ENCODE measurements around the gene UBALD2.

UBALD2 gene

DNA sequence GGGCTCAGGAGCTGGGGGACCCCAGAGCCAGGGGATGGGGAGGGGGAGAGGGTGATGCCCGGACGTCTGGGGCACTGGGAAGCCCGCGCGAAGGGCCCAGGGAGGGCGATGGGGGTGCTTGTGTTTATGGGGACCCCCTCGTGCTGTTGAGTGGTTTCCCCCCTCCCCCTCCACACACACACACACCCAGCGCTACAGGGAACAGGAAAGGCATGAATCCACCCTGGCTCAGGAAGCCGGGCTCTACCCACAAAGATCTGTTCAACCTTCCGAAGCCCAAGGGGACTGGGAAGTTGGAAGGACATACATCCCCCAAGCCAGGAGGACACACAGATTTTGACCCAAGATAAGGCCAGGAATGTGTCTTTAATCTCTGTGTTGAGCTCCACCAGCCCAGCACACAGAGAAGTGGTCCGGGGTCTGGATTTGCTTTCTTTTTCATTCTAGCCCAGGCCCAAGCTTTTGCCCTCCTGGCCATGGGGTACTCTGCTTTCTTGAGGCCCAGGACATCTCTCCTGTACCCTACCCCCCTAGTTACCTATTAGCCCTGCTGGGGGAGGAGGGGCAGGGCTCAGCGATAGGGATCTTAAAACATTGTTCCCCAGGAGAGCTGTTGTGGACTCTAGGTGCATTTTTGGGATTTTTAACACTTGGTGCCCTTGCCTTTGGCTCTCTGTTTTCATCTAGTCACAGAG lies 1.2 kb downstream of the UBALD2 start:
- peak; percentile 38 to 44 for DNase-seq

DNA sequence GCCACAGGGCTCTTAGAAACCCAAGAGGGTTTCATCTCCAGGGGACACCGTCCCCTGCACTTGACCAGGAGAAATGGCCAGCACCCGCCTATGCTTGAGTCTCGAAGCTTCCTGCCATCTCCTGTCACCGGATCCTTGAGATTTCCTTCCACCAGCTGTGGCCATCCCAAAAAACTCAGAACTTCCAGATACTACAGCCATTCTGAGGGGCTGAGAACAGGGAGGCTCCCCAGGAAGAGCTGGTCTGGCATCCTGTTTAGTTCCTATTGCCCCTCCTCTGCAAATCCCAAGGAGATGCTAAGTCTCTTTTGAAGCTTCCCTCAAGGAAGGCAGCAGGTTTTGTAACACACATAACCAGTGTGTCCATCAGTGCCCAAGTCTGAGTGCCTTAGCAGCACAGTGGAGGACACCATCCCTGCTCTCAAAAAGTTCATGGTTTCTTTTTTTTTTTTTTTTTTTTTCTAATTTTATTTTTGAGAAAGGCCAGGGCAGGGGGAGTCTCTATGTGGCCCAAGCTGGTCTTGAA lies 2.0 kb downstream of the UBALD2 start:
- no peak for DNase-seq

DNA sequence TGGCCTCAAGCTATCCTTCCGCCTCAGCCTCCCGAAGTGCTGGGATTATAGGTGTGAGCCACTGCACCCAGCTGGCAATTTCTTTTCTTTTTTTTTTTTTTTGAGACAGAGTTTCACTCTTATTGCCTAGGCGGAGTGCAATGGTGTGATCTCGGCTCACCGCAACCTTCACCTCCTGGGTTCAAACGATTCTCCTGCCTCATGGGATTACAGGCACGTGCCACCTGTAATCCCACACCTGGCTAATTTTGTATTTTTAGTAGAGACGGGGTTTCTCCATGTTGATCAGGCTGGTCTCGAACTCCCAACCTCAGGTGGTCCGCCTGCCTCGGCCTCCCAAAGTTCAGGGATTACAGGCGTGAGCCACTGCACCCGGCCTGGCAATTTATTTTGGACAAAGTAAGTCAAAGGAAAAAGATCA lies 2.4 kb downstream of the UBALD2 start:
- peak in 1 of 2 donors; percentile 41 for DNase-seq

DNA sequence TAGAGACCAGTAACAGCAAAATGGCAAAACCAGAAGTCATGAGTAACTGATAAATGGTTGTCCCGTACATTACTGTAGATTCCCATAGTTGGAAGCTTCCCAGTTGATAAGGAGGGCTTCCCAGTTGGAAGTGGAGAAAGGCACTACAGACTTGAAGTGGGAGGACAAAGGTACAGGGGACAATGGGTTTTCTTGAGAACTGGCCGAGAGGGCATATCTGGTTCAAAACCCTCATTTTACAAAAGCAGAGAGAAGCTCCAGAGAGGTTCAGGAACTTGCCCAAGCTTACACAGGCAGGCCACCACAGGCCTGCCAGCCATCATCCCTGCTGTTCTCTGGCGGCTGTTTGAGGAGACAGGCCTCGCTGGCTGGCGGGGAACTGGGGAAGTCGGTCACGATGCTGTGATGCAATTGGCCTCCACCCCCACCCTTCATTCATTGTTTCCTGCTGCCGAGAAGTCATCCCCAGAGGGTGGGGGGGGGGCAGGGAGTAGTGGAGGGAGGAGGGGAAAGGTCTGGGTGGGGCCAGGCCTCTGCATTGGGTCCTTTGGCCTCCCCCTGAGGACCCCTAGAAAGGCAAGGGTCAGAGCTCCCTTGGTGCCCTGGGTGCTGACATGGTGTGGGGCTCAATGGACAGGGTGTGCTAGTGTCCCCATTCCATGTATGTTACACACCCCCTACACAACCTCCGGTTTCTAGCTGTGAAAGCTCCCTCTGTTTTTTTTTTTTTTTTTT lies 3.0 kb downstream of the UBALD2 start:
- peak; percentile 78 to 83 for DNase-seq

GRCh38 chr17:76268991-76269981 lies 4.1 kb downstream of the UBALD2 start:
- no peak for DNase-seq

- DNase-seq = no peak
Measured at GRCh38 chr17:76270127-76270592, 5.0 kb downstream of the UBALD2 start.

DNA sequence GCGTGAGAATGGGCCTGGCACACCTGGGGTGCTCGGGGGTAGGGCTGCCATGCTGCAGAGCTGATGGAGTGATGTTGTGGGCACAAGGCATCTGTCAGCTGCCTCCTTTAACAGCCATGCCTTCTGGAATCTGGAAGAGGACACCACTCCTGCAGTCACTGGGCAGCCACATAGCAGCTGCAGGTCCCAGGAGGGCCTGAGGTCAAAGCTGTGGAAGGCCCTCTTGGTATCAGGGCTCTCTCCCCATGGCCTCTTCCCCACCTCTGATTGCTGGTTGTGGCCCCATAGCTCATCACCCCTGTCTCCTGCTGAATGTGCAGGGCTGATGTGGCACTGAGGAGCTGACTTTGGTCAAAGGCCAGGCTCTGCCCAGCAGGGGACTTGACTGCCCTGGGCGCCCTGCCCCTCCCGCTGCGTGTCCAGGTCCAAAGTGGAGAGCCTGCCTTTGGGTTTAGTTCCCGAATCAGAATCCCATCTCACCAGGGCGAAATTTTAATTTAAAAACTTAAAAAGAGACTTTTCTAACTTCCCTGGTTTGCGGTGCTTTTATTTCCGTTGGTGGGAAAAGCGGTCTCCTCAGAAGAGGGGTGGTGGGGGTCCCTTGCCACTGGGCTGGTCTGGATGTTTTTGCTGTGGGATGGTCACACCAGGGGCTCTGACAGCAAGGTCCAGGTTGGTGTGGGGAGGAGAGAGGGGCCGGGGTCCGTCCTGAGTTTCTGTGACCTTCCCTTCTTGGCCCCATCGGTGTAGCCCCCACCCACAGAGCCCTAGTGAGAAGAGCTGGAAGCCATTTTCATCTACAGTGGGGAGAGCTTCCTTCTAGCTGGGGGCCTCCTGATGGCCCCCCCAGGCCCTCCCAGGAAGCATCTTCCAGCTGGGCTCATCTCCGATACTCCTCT lies 5.9 kb downstream of the UBALD2 start:
- peak in 1 of 2 donors; percentile 28 for DNase-seq

DNA sequence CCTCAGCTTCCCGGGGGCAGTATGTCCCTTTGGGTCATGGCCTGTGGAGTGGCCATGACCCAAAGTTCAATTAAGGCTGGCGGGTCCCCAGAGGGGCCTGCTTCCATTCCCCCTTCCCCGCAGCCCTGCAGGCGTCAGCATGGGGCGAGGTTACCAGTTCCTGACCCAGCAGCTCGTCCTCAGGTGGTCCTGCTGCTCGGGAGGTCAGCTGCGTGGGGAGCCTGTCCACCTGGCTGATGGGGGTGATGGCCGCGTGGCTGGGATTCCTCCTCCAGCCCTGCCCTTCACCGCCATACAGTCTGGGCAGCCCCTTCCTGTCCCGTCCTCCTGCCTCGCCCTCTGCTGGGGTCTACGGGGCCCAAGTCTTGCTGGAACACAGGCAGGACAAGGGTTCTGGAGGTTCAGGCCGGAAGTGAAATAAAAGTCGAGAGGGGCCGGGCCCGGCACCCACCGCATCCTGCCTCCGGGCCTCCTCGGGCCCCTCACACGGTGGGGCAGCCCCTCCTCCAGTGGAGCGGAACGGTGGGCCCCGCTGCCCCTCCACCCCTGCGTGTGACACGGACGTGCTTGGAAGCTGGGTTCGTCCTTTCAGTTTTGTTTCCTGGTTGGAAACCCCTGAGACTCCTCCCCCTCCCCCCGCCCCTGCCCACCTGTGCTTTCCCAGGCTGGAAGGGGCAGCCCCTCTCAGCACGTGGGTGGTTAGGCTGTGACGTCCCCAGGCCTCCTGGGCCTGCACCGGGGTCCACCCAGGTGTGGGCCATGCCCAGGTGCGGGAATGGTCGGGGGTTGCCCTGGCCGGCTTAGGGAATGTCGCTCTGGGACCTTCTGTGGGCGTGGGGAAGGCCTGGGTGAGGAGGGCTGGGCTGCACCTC lies 6.8 kb downstream of the UBALD2 start:
- peak; percentile 85 to 90 for DNase-seq

- DNase-seq = peak; percentile 71 to 77
Measured at GRCh38 chr17:76272541-76273444, 7.6 kb downstream of the UBALD2 start.

- DNase-seq = no peak
Measured at GRCh38 chr17:76273445-76274111, 8.4 kb downstream of the UBALD2 start.

DNA sequence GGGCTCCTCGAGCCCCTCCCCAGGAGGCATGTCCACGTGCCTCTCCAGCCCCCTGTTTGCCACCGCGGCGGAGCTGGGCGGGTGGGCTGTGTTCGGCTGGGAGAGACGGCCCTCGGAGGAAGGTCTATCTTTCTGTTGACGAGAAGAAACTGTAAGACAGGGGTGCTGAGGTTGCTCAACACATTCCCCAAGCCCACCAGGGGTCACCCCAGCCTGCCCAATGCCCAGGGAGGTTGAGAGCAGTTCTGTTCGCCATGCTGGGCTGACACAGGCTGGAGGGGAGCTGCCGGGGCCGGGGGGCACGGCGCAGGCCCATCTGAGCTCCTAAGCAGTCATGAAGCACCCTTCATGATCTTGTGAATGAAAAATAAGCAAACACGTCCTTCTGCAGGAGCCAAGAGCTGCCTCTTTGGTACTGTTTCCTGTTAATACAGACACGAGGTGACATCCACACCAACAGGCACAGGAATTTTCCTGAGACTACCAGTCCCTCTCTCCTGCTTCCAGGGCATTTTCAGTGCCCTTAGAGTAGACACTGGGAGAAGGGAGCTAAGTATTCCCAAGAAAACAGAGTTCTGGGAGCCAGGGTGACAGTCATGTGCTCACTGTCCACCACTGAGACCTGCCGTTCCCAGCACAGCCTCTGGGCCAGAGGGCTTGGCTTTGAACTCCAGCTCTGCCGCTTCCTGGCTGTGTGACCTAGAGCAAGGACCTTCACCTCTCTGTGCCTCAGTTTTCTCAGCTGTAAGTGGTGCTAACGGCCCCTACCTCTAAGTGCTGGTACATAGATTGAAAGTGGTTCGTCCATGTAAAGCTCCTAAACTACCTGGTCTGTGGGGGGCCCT lies 9.2 kb downstream of the UBALD2 start:
- DNase-seq = no peak

DNA sequence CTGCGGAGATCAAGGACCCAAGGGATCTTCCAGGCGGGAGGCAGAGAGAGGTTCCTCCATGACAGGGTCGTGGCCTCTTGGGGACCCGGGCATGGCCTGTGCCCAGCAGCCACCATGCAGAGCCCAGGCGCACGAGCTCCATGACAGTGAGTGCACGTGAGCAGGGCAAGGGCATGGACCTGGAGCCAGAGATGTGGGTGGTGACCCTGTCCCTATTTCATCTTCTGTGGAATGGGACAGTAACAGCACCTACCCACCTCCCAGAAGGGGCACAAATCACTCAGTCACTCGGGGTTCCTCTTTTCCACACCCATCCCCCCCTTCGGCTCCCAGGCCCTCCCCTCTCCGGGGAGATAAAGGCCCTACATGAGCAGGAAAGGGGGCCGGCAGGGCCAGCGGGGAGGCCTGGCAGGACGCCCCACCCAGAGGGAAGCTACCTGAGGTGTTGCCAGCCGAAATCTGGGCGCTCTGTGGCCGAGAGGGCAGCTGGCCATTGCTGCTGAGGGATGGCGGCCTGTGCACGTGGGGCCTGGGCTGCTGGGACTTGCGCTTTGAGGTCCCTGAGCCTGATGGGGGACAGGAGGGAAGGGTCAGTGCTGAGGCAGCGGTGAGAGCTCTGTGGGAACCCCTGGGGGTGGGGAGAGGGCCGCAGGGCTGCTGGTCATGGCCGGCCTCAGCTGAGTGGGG lies 10.4 kb downstream of the UBALD2 start:
- DNase-seq = no peak

- DNase-seq = no peak
Measured at GRCh38 chr17:76276069-76276431, 10.9 kb downstream of the UBALD2 start.

GRCh38 chr17:76276461-76277299 lies 11.5 kb downstream of the UBALD2 start:
- no peak for DNase-seq

- DNase-seq = no peak
Measured at GRCh38 chr17:76277300-76278267, 12.4 kb downstream of the UBALD2 start.
